GM19238 (cell line): ENCODE results near the gene GNB1.
"Not testable (repeated sequence)": the region's sequence is repeated elsewhere in the genome, so short reads cannot be mapped to it uniquely, and the experiment has no call there.

ENCODE experiments used
- DNase-seq: peaks from one replicate; pipeline ENCODE4 v3.0.0; 2011; ENCODE audit warnings: low spot score; ENCODE audit not compliant: insufficient read length

The GNB1 gene

DNA sequence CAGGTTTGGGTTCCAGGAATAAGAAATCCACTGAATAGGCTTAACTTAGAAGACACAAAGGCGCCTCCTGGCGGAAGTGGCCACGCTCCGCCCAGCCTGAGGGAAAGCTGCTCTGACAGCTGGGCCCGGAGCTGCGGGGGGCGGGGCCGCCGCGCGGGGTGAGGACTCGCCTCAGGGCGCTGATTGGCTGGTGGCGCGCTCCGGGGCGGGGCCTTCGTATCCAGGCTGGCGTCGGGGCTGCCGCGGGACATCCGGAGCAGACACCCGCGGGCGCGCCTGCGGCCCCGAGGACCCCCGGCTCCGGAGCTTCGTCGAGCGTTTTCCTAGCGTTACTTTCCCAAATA, 144.3 kb downstream of the GNB1 start:
- DNase-seq: not testable (repeated sequence)

- not testable (repeated sequence) for DNase-seq
Measured at GRCh38 chr1:1745651-1746565, 145.0 kb downstream of the GNB1 start.

GRCh38 chr1:1742529-1742928, 148.4 kb downstream of the GNB1 start:
- not testable (repeated sequence) for DNase-seq

DNA sequence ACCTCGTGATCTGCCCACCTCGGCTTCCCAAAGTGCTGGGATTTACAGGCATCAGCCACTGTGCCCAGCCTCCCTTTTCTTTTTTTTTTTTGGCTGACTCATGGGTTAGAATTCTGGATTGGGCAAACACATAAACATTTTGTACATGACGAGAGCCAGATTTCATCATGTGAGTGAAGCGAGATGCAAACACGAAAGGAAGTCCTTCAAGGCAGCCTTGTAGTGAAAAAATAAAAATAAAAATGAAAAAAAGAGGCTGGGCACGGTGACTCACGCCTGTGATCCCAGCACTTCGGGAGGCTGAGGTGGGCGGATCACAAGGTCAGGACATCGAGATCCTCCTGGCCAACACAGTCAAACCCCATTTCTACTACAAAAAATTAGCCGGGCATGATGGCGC, 149.9 kb downstream of the GNB1 start:
- not testable (repeated sequence) for DNase-seq

GRCh38 chr1:1738799-1739337, 152.0 kb downstream of the GNB1 start:
- DNase-seq: not testable (repeated sequence)

DNA sequence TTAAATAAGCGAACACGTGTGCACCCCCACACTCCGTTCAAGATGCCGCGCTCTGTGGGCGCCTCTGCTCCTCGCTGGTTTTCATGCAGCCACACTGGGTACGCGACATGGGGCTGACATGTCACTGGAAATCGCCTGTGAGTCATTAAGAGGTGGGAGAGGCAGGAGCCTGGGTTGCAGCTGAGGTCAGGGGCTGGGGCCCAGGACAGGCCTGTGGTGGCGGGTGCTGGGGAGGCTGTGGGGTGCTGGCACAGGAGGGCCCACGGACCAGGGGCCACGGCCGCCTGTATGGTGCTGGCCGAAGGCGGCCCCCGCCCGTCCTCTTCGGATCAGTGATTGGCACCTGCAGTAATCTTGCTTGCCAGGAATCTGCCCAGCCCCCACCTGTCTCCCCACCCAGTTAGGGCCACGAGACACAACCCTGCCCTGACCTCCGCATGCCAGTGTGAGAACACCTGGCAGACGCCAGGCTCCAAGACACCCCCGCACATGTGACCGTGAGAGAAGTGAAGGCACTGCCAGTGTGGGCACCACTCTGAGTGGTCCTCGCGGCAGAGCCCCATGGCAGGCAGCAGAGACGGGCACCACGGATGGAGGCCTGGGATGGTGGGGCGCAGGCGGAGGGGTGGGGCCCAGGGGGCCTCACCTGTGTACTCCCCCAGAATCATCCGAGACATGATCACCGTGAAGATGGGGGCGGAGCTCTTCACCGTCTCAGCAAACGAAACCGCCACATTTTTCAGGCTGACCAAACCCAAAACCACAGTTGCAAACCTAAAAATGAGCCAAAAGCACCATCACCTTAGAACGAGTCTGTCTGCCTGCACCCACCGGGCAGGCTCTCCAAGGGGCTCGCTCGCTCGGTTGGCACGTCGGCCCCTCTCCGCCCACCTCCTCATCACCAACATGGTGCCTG, 153.0 kb downstream of the GNB1 start:
- not testable (repeated sequence) for DNase-seq
